WTC11 (cell line): ENCODE results near the gene ASCL3. TPM values are rescaled to one million over a fixed set of nuclear protein-coding genes. Genes with fewer than 3 reads are reported as not detected.
A peak's percentile ranks its signal among the peaks of the same experiment; 100 is the strongest.

Source experiments
- ATAC-seq: fragments of 200-7000 bp; cut with Tn5 transposase; 2 replicates; pipeline ENCODE4 v1.10.0; 2021; ENCODE audit warnings: mild to moderate bottlenecking, moderate library complexity
- CTCF ChIA-PET: fragments of 300-600 bp; sonication (Branson Sonifier 250); formaldehyde crosslinking; loops from one replicate; lab custom pipeline; 2021; ENCODE audit warnings: antibody characterized with exemption; lab: Charles Lee
- POLR2A ChIA-PET: fragments of 350-600 bp; sonication (Branson Sonifier 250); formaldehyde crosslinking; loops from one replicate; lab custom pipeline; 2021; ENCODE audit warnings: antibody characterized with exemption; lab: Charles Lee
- DNase-seq: peaks from one replicate; pipeline ENCODE4 v3.0.0; 2021; ENCODE audit warnings: low spot score
- H3K27ac Mint-ChIP-seq: 2 replicates; pipeline ENCODE4 v1.8.0; 2021; ENCODE audit warnings: mixed read lengths
- H3K27me3 Mint-ChIP-seq: 2 replicates; pipeline ENCODE4 v1.8.0; 2021; ENCODE audit warnings: low read depth, mild to moderate bottlenecking, moderate library complexity, mixed read lengths
- H3K36me3 Mint-ChIP-seq: 2 replicates; pipeline ENCODE4 v1.8.0; 2021; ENCODE audit warnings: mixed read lengths
- H3K4me1 Mint-ChIP-seq: 2 replicates; pipeline ENCODE4 v1.8.0; 2022; ENCODE audit warnings: mixed read lengths
- H3K4me3 Mint-ChIP-seq: 2 replicates; pipeline ENCODE4 v1.8.0; 2021; ENCODE audit warnings: mild to moderate bottlenecking, moderate library complexity, mixed read lengths
- H3K9me3 Mint-ChIP-seq: 2 replicates; pipeline ENCODE4 v1.8.0; 2021; ENCODE audit warnings: mixed read lengths
- CBFB ChIP-seq: sonication (generic); formaldehyde crosslinking; IDR thresholded peaks from 2 replicates; pipeline ENCODE4 v1.8.1; 2022; ENCODE audit warnings: mild to moderate bottlenecking, low read depth, missing genetic modification reagents
- CREB1 ChIP-seq: sonication (generic); formaldehyde crosslinking; IDR thresholded peaks from 2 replicates; pipeline ENCODE4 v1.8.0; 2023; ENCODE audit warnings: mild to moderate bottlenecking, missing genetic modification reagents
- CREM ChIP-seq: sonication (generic); formaldehyde crosslinking; IDR thresholded peaks from 2 replicates; pipeline ENCODE4 v1.8.1; 2022; ENCODE audit warnings: mild to moderate bottlenecking, missing genetic modification reagents, moderate library complexity
- E2F1 ChIP-seq: sonication (generic); formaldehyde crosslinking; IDR thresholded peaks from 2 replicates; pipeline ENCODE4 v1.8.0; 2022; ENCODE audit warnings: mild to moderate bottlenecking, missing genetic modification reagents
- ELF4 ChIP-seq: sonication (generic); formaldehyde crosslinking; IDR thresholded peaks from 2 replicates; pipeline ENCODE4 v1.8.1; 2022; ENCODE audit warnings: low read depth, mild to moderate bottlenecking, moderate library complexity, missing genetic modification reagents
- ESRRA ChIP-seq: sonication (generic); formaldehyde crosslinking; IDR thresholded peaks from 2 replicates; pipeline ENCODE4 v1.8.1; 2022; ENCODE audit warnings: mild to moderate bottlenecking, missing genetic modification reagents, borderline replicate concordance
- ETV6 ChIP-seq: sonication (generic); formaldehyde crosslinking; IDR thresholded peaks from 2 replicates; pipeline ENCODE4 v1.8.1; 2022; ENCODE audit warnings: mild to moderate bottlenecking, missing genetic modification reagents
- FOXK1 ChIP-seq: sonication (generic); formaldehyde crosslinking; IDR thresholded peaks from 2 replicates; pipeline ENCODE4 v1.8.0; 2022; ENCODE audit warnings: mild to moderate bottlenecking, moderate library complexity, missing genetic modification reagents
- FOXP1 ChIP-seq: sonication (generic); formaldehyde crosslinking; IDR thresholded peaks from 2 replicates; pipeline ENCODE4 v1.8.0; 2022; ENCODE audit warnings: missing genetic modification reagents, mild to moderate bottlenecking, moderate library complexity, borderline replicate concordance
- GRHL2 ChIP-seq: fragments of 250-450 bp; sonication (Bioruptor Pico); IDR thresholded peaks from 2 replicates; pipeline ENCODE4 v1.8.0; 2022; ENCODE audit warnings: mild to moderate bottlenecking, moderate library complexity; ENCODE audit not compliant: insufficient replicate concordance, severe bottlenecking
- GTF2I ChIP-seq: fragments of 250-450 bp; sonication (Bioruptor Pico); conservative IDR thresholded peaks from 2 replicates; pipeline ENCODE4 v1.4.0; 2021; ENCODE audit warnings: mild to moderate bottlenecking
- IRF2 ChIP-seq: sonication (generic); formaldehyde crosslinking; IDR thresholded peaks from 2 replicates; pipeline ENCODE4 v1.8.0; 2022; ENCODE audit warnings: low read depth, missing genetic modification reagents, borderline replicate concordance
- KAT7 ChIP-seq: sonication (generic); formaldehyde crosslinking; IDR thresholded peaks from 2 replicates; pipeline ENCODE4 v1.8.1; 2023; ENCODE audit warnings: missing genetic modification reagents, mild to moderate bottlenecking, borderline replicate concordance
- NR1H2 ChIP-seq: sonication (generic); formaldehyde crosslinking; IDR thresholded peaks from 2 replicates; pipeline ENCODE4 v1.9.0; 2021; ENCODE audit warnings: mild to moderate bottlenecking, moderate library complexity, missing genetic modification reagents
- PRRX2 ChIP-seq: fragments of 250-450 bp; sonication (Bioruptor Pico); IDR thresholded peaks from 2 replicates; pipeline ENCODE4 v1.8.0; 2021; ENCODE audit warnings: mild to moderate bottlenecking
- SMAD4 ChIP-seq: sonication (generic); formaldehyde crosslinking; IDR thresholded peaks from 2 replicates; pipeline ENCODE4 v1.8.0; 2022; ENCODE audit warnings: mild to moderate bottlenecking, missing genetic modification reagents
- ZBTB21 ChIP-seq: sonication (generic); formaldehyde crosslinking; IDR thresholded peaks from 2 replicates; pipeline ENCODE4 v1.8.1; 2023; ENCODE audit warnings: mild to moderate bottlenecking, missing genetic modification reagents, borderline replicate concordance
- ZNF138 ChIP-seq: sonication (generic); formaldehyde crosslinking; conservative IDR thresholded peaks from 2 replicates; pipeline ENCODE4 v1.8.1; 2022; ENCODE audit warnings: mild to moderate bottlenecking, moderate library complexity, missing genetic modification reagents
- ZNF671 ChIP-seq: fragments of 250-450 bp; sonication (Bioruptor Pico); IDR thresholded peaks from 2 replicates; pipeline ENCODE4 v1.8.0; 2021; ENCODE audit warnings: mild to moderate bottlenecking
- total RNA-seq: library from RNA; stranded (reverse); gene quantifications from 3 replicates; pipeline ENCODE4 v1.2.3, GENCODE V29; 2021
- TF ChIP-seq, protein P1 (sequence below): fragments of 250-450 bp; sonication (Bioruptor Pico); IDR thresholded peaks from 2 replicates; pipeline ENCODE4 v2.1.2; 2022; ENCODE audit warnings: mild to moderate bottlenecking, moderate library complexity
- TF ChIP-seq, protein P2 (sequence below): sonication (generic); formaldehyde crosslinking; IDR thresholded peaks from 2 replicates; pipeline ENCODE4 v1.8.1; 2023; ENCODE audit warnings: mild to moderate bottlenecking, moderate library complexity, missing genetic modification reagents
- TF ChIP-seq, protein P3 (sequence below): sonication (generic); formaldehyde crosslinking; IDR thresholded peaks from 2 replicates; pipeline ENCODE4 v1.8.0; 2022; ENCODE audit warnings: mild to moderate bottlenecking, missing genetic modification reagents

ASCL3 gene
- total RNA-seq, 1 experiment from 2014 or later, result not detected

- peak; percentile 24; the same call in 1 of the 2 replicates for TF ChIP-seq FOXP1 (CRISPR knock-in tag)
- no peak for TF ChIP-seq ZNF138 (CRISPR knock-in tag)
- ChIA-PET POLR2A (interaction anchor here (0.7 to 1.9 kb wide), 4 partner anchors 40 to 275 kb away, joined by 3 to 5 read pairs (median 4); partner anchors contain the start of genes AKIP1 and NRIP3), CTCF (interaction anchor here (0.6 to 2.5 kb wide), 13 partner anchors 15 to 610 kb away, joined by 3 to 19 read pairs (median 4); partner anchors contain the start of genes AKIP1 and WEE1)
- DNase-seq, result peak; percentile 87
- no peaks in the 10 kb centered on the region for H3K9me3 Mint-ChIP-seq
- H3K27me3 Mint-ChIP-seq, result no peaks in the 10 kb centered on the region
- ATAC-seq, result peak; percentile 83
- peak overlapping the region; percentile 94 for H3K4me3 Mint-ChIP-seq
- H3K27ac Mint-ChIP-seq, result peak overlapping the region; percentile 34
- H3K4me1 Mint-ChIP-seq, result peaks cover 26% of the 10 kb centered on the region
- no peaks in the 10 kb centered on the region for H3K36me3 Mint-ChIP-seq
These were observed 20.9 kb upstream of the ASCL3 start for GRCh38 chr11:8963569-8964323.

- Mint-ChIP-seq H3K4me1 (peaks cover 26% of the 10 kb centered on the region), H3K27ac (no peak overlapping the region), H3K9me3 (no peaks in the 10 kb centered on the region)
- CTCF ChIA-PET, result interaction anchor here (2.5 kb wide), 1 partner anchor 29 kb away, joined by 17 read pairs; no protein-coding TSS in a partner anchor
- no peak for ATAC-seq
- TF ChIP-seq GTF2I (CRISPR knock-in tag) (no peak), ZNF671 (no peak), CREM (CRISPR knock-in tag) (no peak), SMAD4 (no peak), E2F1 (CRISPR knock-in tag) (no peak), FOXP1 (CRISPR knock-in tag) (no peak), ETV6 (no peak), ESRRA (CRISPR knock-in tag) (no peak)
- TF ChIP-seq, protein P1, sequence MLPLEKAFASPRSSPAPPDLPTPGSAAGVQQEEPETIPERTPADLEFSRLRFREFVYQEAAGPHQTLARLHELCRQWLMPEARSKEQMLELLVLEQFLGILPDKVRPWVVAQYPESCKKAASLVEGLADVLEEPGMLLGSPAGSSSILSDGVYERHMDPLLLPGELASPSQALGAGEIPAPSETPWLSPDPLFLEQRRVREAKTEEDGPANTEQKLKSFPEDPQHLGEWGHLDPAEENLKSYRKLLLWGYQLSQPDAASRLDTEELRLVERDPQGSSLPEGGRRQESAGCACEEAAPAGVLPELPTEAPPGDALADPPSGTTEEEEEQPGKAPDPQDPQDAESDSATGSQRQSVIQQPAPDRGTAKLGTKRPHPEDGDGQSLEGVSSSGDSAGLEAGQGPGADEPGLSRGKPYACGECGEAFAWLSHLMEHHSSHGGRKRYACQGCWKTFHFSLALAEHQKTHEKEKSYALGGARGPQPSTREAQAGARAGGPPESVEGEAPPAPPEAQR, result no peak
- TF ChIP-seq, all 79 proteins: peak for 0
- H3K4me3 Mint-ChIP-seq, result peak overlapping the region; percentile 94
- no peaks in the 10 kb centered on the region for H3K27me3 Mint-ChIP-seq
- H3K36me3 Mint-ChIP-seq, result no peaks in the 10 kb centered on the region
- POLR2A ChIA-PET, result interaction anchor here (1.1 to 1.2 kb wide), 2 partner anchors 41 to 274 kb away, joined by 3 to 4 read pairs; partner anchors contain the start of gene NRIP3
- no peak for DNase-seq
These were observed 20.0 kb upstream of the ASCL3 start for GRCh38 chr11:8962841-8963240.

DNA sequence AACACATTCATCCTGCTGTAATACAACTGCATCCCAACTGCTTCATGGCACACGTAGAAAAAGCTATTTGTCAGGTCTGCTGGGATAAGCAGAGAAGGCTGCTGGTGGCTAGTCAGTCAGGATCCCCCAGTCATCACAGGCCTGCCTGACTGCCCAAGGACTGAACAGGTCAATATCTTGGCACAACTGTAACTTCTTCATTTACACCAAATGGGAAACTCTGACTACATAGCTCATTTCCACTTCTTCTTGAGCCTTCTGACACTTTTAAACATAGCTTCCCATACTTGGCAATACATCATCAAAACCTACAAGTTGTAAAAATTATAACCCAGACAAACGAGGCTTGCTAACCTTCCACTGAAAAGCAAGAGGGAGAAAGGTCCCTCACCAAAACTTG lies 18.6 kb upstream of the ASCL3 start:
- no peak for DNase-seq
- H3K36me3 Mint-ChIP-seq, result no peaks in the 10 kb centered on the region
- peaks cover 26% of the 10 kb centered on the region for H3K4me1 Mint-ChIP-seq
- ChIA-PET POLR2A (no interaction called here), CTCF (interaction anchor here (0.6 to 3.9 kb wide), 3 partner anchors 11 to 47 kb away, joined by 3 to 110 read pairs (median 55); partner anchors contain the start of gene AKIP1)
- H3K27ac Mint-ChIP-seq, result peak overlapping the region; percentile 39
- H3K9me3 Mint-ChIP-seq, result no peaks in the 10 kb centered on the region
- H3K27me3 Mint-ChIP-seq, result no peaks in the 10 kb centered on the region
- H3K4me3 Mint-ChIP-seq, result no peak overlapping the region
- ATAC-seq, result no peak
- TF ChIP-seq ZBTB21 (CRISPR knock-in tag) (no peak), IRF2 (CRISPR knock-in tag) (no peak), ZNF671 (no peak), ELF4 (CRISPR knock-in tag) (no peak), ESRRA (CRISPR knock-in tag) (no peak), FOXK1 (CRISPR knock-in tag) (no peak), KAT7 (no peak), PRRX2 (CRISPR knock-in tag) (no peak), GRHL2 (no peak), E2F1 (CRISPR knock-in tag) (no peak), CBFB (CRISPR knock-in tag) (no peak), NR1H2 (no peak), CREB1 (CRISPR knock-in tag) (no peak), CREM (CRISPR knock-in tag) (no peak)
- TF ChIP-seq, protein P2, sequence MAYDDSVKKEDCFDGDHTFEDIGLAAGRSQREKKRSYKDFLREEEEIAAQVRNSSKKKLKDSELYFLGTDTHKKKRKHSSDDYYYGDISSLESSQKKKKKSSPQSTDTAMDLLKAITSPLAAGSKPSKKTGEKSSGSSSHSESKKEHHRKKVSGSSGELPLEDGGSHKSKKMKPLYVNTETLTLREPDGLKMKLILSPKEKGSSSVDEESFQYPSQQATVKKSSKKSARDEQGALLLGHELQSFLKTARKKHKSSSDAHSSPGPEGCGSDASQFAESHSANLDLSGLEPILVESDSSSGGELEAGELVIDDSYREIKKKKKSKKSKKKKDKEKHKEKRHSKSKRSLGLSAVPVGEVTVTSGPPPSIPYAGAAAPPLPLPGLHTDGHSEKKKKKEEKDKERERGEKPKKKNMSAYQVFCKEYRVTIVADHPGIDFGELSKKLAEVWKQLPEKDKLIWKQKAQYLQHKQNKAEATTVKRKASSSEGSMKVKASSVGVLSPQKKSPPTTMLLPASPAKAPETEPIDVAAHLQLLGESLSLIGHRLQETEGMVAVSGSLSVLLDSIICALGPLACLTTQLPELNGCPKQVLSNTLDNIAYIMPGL, result no peak
- TF ChIP-seq, protein P3, sequence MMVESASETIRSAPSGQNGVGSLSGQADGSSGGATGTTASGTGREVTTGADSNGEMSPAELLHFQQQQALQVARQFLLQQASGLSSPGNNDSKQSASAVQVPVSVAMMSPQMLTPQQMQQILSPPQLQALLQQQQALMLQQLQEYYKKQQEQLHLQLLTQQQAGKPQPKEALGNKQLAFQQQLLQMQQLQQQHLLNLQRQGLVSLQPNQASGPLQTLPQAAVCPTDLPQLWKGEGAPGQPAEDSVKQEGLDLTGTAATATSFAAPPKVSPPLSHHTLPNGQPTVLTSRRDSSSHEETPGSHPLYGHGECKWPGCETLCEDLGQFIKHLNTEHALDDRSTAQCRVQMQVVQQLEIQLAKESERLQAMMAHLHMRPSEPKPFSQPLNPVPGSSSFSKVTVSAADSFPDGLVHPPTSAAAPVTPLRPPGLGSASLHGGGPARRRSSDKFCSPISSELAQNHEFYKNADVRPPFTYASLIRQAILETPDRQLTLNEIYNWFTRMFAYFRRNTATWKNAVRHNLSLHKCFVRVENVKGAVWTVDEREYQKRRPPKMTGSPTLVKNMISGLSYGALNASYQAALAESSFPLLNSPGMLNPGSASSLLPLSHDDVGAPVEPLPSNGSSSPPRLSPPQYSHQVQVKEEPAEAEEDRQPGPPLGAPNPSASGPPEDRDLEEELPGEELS (CRISPR knock-in tag), result no peak
